GM12891 (cell line): ENCODE data around the gene ENOSF1.

ENCODE experiments used
- DNase-seq: peaks from one replicate; pipeline ENCODE4 v3.0.0; 2011; ENCODE audit warnings: low spot score; ENCODE audit not compliant: insufficient read length
- FAIRE-seq: peaks from 2 replicates; lab custom pipeline; 2011; peaks lifted over from hg19 to GRCh38; lab: Jason Lieb, UNC
- PAX5 ChIP-seq: IDR thresholded peaks from 2 replicates; pipeline ENCODE4 v1.6.1; 2011; ENCODE audit warnings: low read length, moderate library complexity, mild to moderate bottlenecking; ENCODE audit not compliant: insufficient read depth, severe bottlenecking
- POLR2A ChIP-seq: IDR thresholded peaks from 2 replicates; pipeline ENCODE4 v1.6.1; 2011; ENCODE audit warnings: low read depth, low read length, control low read depth
- POLR2AphosphoS5 ChIP-seq: IDR thresholded peaks from 2 replicates; pipeline ENCODE4 v1.6.1; 2011; ENCODE audit warnings: low read depth, low read length, control low read depth
- POU2F2 ChIP-seq: IDR thresholded peaks from 2 replicates; pipeline ENCODE4 v1.6.1; 2011; ENCODE audit warnings: low read depth, mild to moderate bottlenecking, control low read depth, low read length, moderate library complexity
- SPI1 ChIP-seq: IDR thresholded peaks from 2 replicates; pipeline ENCODE4 v1.6.1; 2011; ENCODE audit warnings: low read depth, low read length, control low read depth
- TAF1 ChIP-seq: IDR thresholded peaks from 2 replicates; pipeline ENCODE4 v1.6.1; 2011; ENCODE audit warnings: low read depth, low read length, control low read depth

The ENOSF1 gene

GRCh38 chr18:622289-622688 is 90.1 kb downstream of the ENOSF1 start:
- FAIRE-seq: no peak
- no peak for DNase-seq
- TF ChIP-seq POLR2AphosphoS5 (no peak), TAF1 (no peak), POU2F2 (no peak), POLR2A (no peak), PAX5 (no peak), SPI1 (no peak)

- no peak for TF ChIP-seq POLR2AphosphoS5
- no peak for TF ChIP-seq POLR2A
- TF ChIP-seq PAX5: no peak
- TF ChIP-seq TAF1: no peak
- no peak for TF ChIP-seq SPI1
- TF ChIP-seq POU2F2: no peak
- no peak for DNase-seq
- no peak for FAIRE-seq
Observed at GRCh38 chr18:621291-622043, 91.0 kb downstream of the ENOSF1 start.
